Measurements from ENCODE around the gene OLIG1.

GRCh38 chr21:33032434-33033047 lies 37.4 kb upstream of the OLIG1 start:
- TF ChIP-seq CTCF (IDR thresholded peaks at IDR 0.05) (no peak), POLR2A (IDR thresholded peaks at IDR 0.05) (no peak)
